ENCODE measurements around the gene NKX2-2. TPM values are rescaled to one million over a fixed set of nuclear protein-coding genes. Genes with fewer than 3 reads are reported as not detected.
"Not testable (repeated sequence)": the region's sequence is repeated elsewhere in the genome, so short reads cannot be mapped to it uniquely, and the experiment has no call there.

NKX2-2 gene
- total and polyA plus RNA-seq, 2 of the 8 experiments (the other 6 are each of a cell fraction or from before 2014, with no cell fraction given): not detected

DNA sequence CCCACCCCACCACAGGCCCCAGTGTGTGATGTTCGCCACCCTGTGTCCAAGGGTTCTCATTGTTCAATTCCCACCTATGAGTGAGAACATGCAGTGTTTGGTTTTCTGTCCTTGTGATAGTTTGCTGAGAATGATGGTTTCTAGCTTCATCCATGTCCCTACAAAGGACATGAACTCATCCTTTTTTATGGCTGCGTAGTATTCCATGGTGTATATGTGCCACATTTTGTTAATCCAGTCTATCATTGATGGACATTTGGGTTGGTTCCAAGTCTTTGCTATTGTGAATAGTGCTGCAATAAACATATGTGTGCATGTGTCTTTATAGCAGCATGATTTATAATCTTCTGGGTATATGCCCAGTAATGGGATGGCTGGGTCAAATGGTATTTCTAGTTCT lies 33.7 kb downstream of the NKX2-2 start:
- H3K23ac ChIP-seq (ENCODE audit: insufficient read length); H3K4me2 ChIP-seq (ENCODE audit: insufficient read depth in 1 of 2, low read depth in 2 of 2, low read length in 2 of 2); H3K4me3 ChIP-seq (ENCODE audit: extremely low read depth in 1 of 4, insufficient read depth in 2 of 4, low read depth in 3 of 4, low read length in 4 of 4); H4K8ac ChIP-seq (ENCODE audit: extremely low read depth, insufficient read depth, low read length); CTCF ChIA-PET (ENCODE audit: partially characterized antibody); H2AFZ ChIP-seq (ENCODE audit: low read length); H2BK5ac ChIP-seq (ENCODE audit: low read depth, low read length); H3K79me2 ChIP-seq (ENCODE audit: control insufficient read depth in 1 of 2, insufficient read depth in 2 of 2, low read length in 2 of 2); POLR2A ChIA-PET (ENCODE audit: partially characterized antibody); FAIRE-seq; H3K23me2 ChIP-seq (ENCODE audit: low read depth, low read length); H3K56ac ChIP-seq (replicated peaks; ENCODE audit: insufficient read length, low read depth, low read length); H3K9ac ChIP-seq (replicated peaks in 1 of 4; ENCODE audit: extremely low read depth in 1 of 4, low read depth in 3 of 4, low read length in 3 of 4); H4K5ac ChIP-seq (ENCODE audit: insufficient read length, low read depth, low read length); H3K4me1 ChIP-seq (replicated peaks in 1 of 4; ENCODE audit: control insufficient read depth in 3 of 4, insufficient read depth in 4 of 4, low read length in 3 of 4); H2AK5ac ChIP-seq (ENCODE audit: low read depth, low read length); H4K91ac ChIP-seq (replicated peaks; ENCODE audit: insufficient read length, low read length); H3K36me3 ChIP-seq (ENCODE audit: control insufficient read depth in 2 of 4, insufficient read depth in 4 of 4, low read length in 3 of 4); H2BK12ac ChIP-seq (ENCODE audit: low read depth, low read length); H3K27ac ChIP-seq (ENCODE audit: low read depth, low read length); DNase-seq (ENCODE audit: low read depth in 1 of 2, low spot score in 2 of 2); H3K27me3 ChIP-seq (replicated peaks in 1 of 4; ENCODE audit: control insufficient read depth in 3 of 4, extremely low read depth in 1 of 4, insufficient read depth in 3 of 4, low read length in 3 of 4); H3K14ac ChIP-seq (ENCODE audit: insufficient read length); H3K9me3 ChIP-seq (ENCODE audit: insufficient read depth in 2 of 2, low read depth in 1 of 2, low read length in 1 of 2); H2BK20ac ChIP-seq (ENCODE audit: low read length); H4K20me1 ChIP-seq (replicated peaks in 1 of 2; ENCODE audit: control insufficient read depth in 1 of 2, insufficient read depth in 2 of 2, low read length in 2 of 2); H3K79me1 ChIP-seq (ENCODE audit: low read depth, low read length); H3K4ac ChIP-seq (replicated peaks; ENCODE audit: insufficient read length, low read depth, low read length); H3K18ac ChIP-seq (ENCODE audit: extremely low read depth, low read length); H2BK120ac ChIP-seq (replicated peaks; ENCODE audit: low read depth, low read length); H2BK15ac ChIP-seq (ENCODE audit: low read length): not testable (repeated sequence)
- 100% methylated on average over 1 of the region's 2 CpGs; no CpG with 5 or more reads in 1 of the 2 experiments for WGBS, 2 experiments (ENCODE audit: extremely low coverage in 1 of 2, insufficient coverage in 1 of 2, insufficient read length in 1 of 2, insufficient replicate concordance in 2 of 2, low coverage in 1 of 2, low lambda C conversion rate in 2 of 2, missing lambda C conversion rate in 1 of 2)
